ENCODE measurements around the gene NFKBIB. TPM values are rescaled to one million over a fixed set of nuclear protein-coding genes. Genes with fewer than 3 reads are reported as not detected.

Gene NFKBIB
- total and polyA plus RNA-seq, 2 of the 13 experiments (the other 11 are each of a cell fraction or from before 2014, with no cell fraction given), result 8.6 to 14.9 TPM

GRCh38 chr19:38850436-38850975 lies 49.3 kb upstream of the NFKBIB start (continued):
- TF ChIP-seq KDM5A (IDR thresholded peaks at IDR 0.05; ENCODE audit: borderline replicate concordance, low read length) (no peak), ZNF292 (CRISPR knock-in tag; IDR thresholded peaks at IDR 0.05; ENCODE audit: borderline replicate concordance, low read depth) (no peak), ZNF317 (CRISPR knock-in tag; IDR thresholded peaks at IDR 0.05) (0 out of 2 replicates have a peak, but pooled peaks have one; percentile 13), ZNF10 (CRISPR knock-in tag; IDR thresholded peaks at IDR 0.05; ENCODE audit: borderline replicate concordance, low read depth) (no peak), ZNF138 (CRISPR knock-in tag; IDR thresholded peaks at IDR 0.05; ENCODE audit: low read depth) (no peak), SNAPC2 (CRISPR knock-in tag; IDR thresholded peaks at IDR 0.05) (no peak), CEBPZ (IDR thresholded peaks at IDR 0.05; ENCODE audit: low read length) (peak; percentile 61; the same call in 1 of the 2 replicates), AKNA (CRISPR knock-in tag; IDR thresholded peaks at IDR 0.05; ENCODE audit: borderline replicate concordance) (no peak)
- TF ChIP-seq, protein P1, sequence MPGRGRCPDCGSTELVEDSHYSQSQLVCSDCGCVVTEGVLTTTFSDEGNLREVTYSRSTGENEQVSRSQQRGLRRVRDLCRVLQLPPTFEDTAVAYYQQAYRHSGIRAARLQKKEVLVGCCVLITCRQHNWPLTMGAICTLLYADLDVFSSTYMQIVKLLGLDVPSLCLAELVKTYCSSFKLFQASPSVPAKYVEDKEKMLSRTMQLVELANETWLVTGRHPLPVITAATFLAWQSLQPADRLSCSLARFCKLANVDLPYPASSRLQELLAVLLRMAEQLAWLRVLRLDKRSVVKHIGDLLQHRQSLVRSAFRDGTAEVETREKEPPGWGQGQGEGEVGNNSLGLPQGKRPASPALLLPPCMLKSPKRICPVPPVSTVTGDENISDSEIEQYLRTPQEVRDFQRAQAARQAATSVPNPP (CRISPR knock-in tag; IDR thresholded peaks at IDR 0.05), result no peak; the same call in 1 of the 2 replicates
- TF ChIP-seq, protein P2, sequence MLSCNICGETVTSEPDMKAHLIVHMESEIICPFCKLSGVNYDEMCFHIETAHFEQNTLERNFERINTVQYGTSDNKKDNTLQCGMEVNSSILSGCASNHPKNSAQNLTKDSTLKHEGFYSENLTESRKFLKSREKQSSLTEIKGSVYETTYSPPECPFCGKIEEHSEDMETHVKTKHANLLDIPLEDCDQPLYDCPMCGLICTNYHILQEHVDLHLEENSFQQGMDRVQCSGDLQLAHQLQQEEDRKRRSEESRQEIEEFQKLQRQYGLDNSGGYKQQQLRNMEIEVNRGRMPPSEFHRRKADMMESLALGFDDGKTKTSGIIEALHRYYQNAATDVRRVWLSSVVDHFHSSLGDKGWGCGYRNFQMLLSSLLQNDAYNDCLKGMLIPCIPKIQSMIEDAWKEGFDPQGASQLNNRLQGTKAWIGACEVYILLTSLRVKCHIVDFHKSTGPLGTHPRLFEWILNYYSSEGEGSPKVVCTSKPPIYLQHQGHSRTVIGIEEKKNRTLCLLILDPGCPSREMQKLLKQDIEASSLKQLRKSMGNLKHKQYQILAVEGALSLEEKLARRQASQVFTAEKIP (CRISPR knock-in tag; IDR thresholded peaks at IDR 0.05; ENCODE audit: borderline replicate concordance), result no peak
